Breast epithelium (tissue), 4 donors: ENCODE measurements around the gene CARD14. TPM values are rescaled to one million over a fixed set of nuclear protein-coding genes. Genes with fewer than 3 reads are reported as not detected.
"Not testable (repeated sequence)": the region's sequence is repeated elsewhere in the genome, so short reads cannot be mapped to it uniquely, and the experiment has no call there.

Source experiments
- DNase-seq, 2 donors: peaks; one replicate each; pipeline ENCODE4 v3.0.0-alpha.2; 2019; ENCODE audit warnings: low spot score in 2 of 2
- H3K27ac ChIP-seq, 2 donors: fragments of 200-600 bp; sonication (generic) in 1 of 2; one replicate each; pipeline ENCODE4 v1.5.1; 2016 to 2019; ENCODE audit warnings: mild to moderate bottlenecking in 1 of 2
- H3K27me3 ChIP-seq, 2 donors: fragments of 200-600 bp; sonication (generic) in 1 of 2; one replicate each; pipeline versions ENCODE4 v1.5.1 to v1.6.0; 2017 to 2019; ENCODE audit warnings: control low read depth in 1 of 2, mild to moderate bottlenecking in 1 of 2
- H3K36me3 ChIP-seq: fragments of 200-600 bp; one replicate; pipeline ENCODE4 v1.5.1; 2019
- H3K4me1 ChIP-seq, 2 donors: fragments of 200-600 bp; sonication (generic); one replicate each; pipeline ENCODE4 v1.5.1; 2016 to 2019; ENCODE audit warnings: control low read depth in 1 of 2
- H3K4me3 ChIP-seq, 3 donors: fragments of 200-600 bp; sonication (generic); 1 replicate in 2 of 3; 2 replicates in 1 of 3; pipeline ENCODE4 v1.5.1; 2016 to 2019; ENCODE audit warnings: mild to moderate bottlenecking in 3 of 3, moderate library complexity in 2 of 3
- H3K9me3 ChIP-seq, 2 donors: fragments of 200-600 bp; sonication (generic) in 1 of 2; one replicate each; pipeline ENCODE4 v1.5.1; 2016 to 2019; ENCODE audit warnings: control low read depth in 1 of 2
- POLR2A ChIP-seq: fragments of 450-650 bp; IDR thresholded peaks from one replicate; pipeline ENCODE4 v1.6.1; 2016; ENCODE audit warnings: antibody characterized with exemption, mild to moderate bottlenecking, moderate library complexity
- POLR2AphosphoS5 ChIP-seq, 3 donors: sonication (generic); formaldehyde crosslinking; IDR thresholded peaks; one replicate each; pipeline ENCODE4 v1.6.1; 2017; ENCODE audit warnings: antibody characterized with exemption in 3 of 3
- intact Hi-C: fragments of 100-400 bp; cut with DNase I; formaldehyde crosslinking; loops from one replicate; pipeline ENCODE4 v1.15.1; 2023; ENCODE audit warnings: low total_unique reads
- total RNA-seq, 3 donors: library from RNA; depleted of rRNA; stranded (reverse); fragments of >200 nt; gene quantifications; one replicate each; pipeline ENCODE4 v1.1.0, GENCODE V29; 2016
- TF ChIP-seq, protein P1 (sequence below), 3 donors: fragments of 450-650 bp; IDR thresholded peaks; one replicate each; pipeline ENCODE4 v1.5.1; 2016 to 2017; ENCODE audit warnings: antibody characterized with exemption in 3 of 3, mild to moderate bottlenecking in 3 of 3, moderate library complexity in 3 of 3

Gene CARD14
- total RNA-seq, 3 donors from 2014 or later, result 0.32 to 13.8 (median 9.4) TPM

DNA sequence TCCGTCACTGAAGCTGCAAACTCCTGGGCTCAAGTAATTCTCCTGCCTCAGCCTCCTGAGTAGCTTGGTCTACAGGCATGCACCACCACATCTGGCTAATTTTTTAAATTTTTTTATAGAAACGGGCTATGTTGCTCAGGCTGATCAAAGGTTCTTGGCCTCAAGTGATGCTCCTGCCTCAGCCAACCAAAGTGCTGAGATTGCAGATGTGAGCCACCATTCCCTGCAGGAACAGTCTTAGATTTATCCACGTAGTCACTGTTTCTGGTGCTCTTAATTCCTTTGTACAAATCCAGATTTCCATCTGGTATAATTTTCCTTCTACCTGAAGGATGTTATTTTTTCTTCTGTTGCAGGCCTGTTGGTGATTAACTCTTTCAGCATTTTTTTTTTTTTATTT lies 63.4 kb downstream of the CARD14 start:
- Histone ChIP-seq H3K27ac (no peak overlapping the region), H3K4me1 (no peaks in the 10 kb centered on the region), H3K9me3 (peaks cover 11 to 24% of the 10 kb centered on the region in 2 donors), H3K36me3 (no peaks in the 10 kb centered on the region), H3K4me3 (no peak overlapping the region), H3K27me3 (no peaks in the 10 kb centered on the region)
- no peak for DNase-seq
- intact Hi-C loops, result no loop called here
- TF ChIP-seq, protein P1, sequence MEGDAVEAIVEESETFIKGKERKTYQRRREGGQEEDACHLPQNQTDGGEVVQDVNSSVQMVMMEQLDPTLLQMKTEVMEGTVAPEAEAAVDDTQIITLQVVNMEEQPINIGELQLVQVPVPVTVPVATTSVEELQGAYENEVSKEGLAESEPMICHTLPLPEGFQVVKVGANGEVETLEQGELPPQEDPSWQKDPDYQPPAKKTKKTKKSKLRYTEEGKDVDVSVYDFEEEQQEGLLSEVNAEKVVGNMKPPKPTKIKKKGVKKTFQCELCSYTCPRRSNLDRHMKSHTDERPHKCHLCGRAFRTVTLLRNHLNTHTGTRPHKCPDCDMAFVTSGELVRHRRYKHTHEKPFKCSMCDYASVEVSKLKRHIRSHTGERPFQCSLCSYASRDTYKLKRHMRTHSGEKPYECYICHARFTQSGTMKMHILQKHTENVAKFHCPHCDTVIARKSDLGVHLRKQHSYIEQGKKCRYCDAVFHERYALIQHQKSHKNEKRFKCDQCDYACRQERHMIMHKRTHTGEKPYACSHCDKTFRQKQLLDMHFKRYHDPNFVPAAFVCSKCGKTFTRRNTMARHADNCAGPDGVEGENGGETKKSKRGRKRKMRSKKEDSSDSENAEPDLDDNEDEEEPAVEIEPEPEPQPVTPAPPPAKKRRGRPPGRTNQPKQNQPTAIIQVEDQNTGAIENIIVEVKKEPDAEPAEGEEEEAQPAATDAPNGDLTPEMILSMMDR (IDR thresholded peaks at IDR 0.05), result no peak
- TF ChIP-seq POLR2A (no peak), POLR2AphosphoS5 (IDR thresholded peaks at IDR 0.05) (no peak)

DNA sequence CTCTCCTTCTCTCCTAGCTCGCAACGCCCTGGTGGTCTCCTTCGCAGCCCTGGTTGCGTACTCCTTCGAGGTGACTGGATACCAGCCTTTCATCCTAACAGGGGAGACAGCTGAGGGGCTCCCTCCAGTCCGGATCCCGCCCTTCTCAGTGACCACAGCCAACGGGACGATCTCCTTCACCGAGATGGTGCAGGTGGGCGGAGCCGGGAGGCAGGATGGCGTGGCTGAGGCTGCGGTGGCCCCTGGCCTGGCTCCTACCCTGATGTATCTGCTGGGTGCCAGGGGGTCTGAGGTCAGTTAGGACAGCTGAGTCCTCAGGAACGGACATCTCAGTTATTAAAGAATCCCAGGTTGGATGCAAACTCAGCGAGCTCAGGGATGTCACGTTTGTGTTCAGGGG lies 67.1 kb downstream of the CARD14 start:
- no peak overlapping the region for H3K4me3 ChIP-seq
- no peaks in the 10 kb centered on the region for H3K36me3 ChIP-seq
- no peaks in the 10 kb centered on the region for H3K4me1 ChIP-seq
- H3K27ac ChIP-seq, result no peak overlapping the region
- H3K9me3 ChIP-seq, result peaks cover 11 to 18% of the 10 kb centered on the region in 2 donors
- TF ChIP-seq, protein P1 (IDR thresholded peaks at IDR 0.05), result no peak
- TF ChIP-seq POLR2A, result no peak
- no peak for TF ChIP-seq POLR2AphosphoS5 (IDR thresholded peaks at IDR 0.05)
- no peak for DNase-seq
- intact Hi-C loops, result no loop called here
- no peaks in the 10 kb centered on the region for H3K27me3 ChIP-seq

DNA sequence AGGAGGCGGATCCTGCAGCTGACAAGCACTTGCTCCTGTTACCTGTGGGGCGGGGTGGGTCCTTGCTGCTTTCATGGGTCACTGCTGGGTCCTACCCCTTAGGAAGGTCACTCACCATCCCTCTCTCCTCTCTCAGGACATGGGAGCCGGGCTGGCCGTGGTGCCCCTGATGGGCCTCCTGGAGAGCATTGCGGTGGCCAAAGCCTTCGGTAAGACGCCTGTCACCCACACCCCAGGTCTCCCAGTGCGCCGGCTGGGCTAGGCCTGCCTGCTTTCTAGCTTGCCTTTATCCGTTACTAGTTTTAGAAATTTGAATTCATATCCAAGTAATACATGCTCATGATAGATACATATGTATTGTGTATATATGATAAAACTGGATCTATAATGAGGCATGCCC lies 67.6 kb downstream of the CARD14 start:
- H3K36me3 ChIP-seq, result peaks cover 2% of the 10 kb centered on the region
- intact Hi-C loops, result no loop called here
- no peak for DNase-seq
- H3K27ac ChIP-seq, result no peak overlapping the region
- H3K4me1 ChIP-seq, result no peaks in the 10 kb centered on the region
- H3K4me3 ChIP-seq, result no peak overlapping the region
- TF ChIP-seq, protein P1 (IDR thresholded peaks at IDR 0.05), result no peak
- no peak for TF ChIP-seq POLR2A
- no peak for TF ChIP-seq POLR2AphosphoS5 (IDR thresholded peaks at IDR 0.05)
- no peaks in the 10 kb centered on the region for H3K27me3 ChIP-seq
- peaks cover 8 to 14% of the 10 kb centered on the region in 2 donors for H3K9me3 ChIP-seq

DNA sequence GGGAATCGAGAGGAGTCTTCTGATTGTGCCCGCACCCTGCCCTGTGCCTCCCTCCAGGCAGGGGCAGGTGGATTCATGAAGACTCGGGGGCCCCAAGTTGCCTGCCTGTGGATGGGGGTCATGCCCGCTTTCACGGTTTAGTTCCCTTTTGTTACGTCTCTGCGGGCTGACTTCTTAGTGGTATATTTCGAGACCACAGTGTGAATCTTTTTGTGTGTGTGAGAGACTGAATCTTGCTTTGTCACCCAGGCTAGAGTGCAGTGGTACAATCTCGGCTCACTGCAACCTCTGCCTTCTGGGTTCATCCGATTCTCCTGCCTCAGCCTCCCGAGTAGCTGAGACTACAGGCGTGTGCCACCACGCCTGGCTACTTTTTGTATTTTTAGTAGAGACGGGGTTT lies 72.7 kb downstream of the CARD14 start:
- peaks cover 14% of the 10 kb centered on the region for H3K36me3 ChIP-seq
- TF ChIP-seq POLR2AphosphoS5 (IDR thresholded peaks at IDR 0.05) (no peak), POLR2A (no peak)
- TF ChIP-seq, protein P1 (IDR thresholded peaks at IDR 0.05), result no peak

DNA sequence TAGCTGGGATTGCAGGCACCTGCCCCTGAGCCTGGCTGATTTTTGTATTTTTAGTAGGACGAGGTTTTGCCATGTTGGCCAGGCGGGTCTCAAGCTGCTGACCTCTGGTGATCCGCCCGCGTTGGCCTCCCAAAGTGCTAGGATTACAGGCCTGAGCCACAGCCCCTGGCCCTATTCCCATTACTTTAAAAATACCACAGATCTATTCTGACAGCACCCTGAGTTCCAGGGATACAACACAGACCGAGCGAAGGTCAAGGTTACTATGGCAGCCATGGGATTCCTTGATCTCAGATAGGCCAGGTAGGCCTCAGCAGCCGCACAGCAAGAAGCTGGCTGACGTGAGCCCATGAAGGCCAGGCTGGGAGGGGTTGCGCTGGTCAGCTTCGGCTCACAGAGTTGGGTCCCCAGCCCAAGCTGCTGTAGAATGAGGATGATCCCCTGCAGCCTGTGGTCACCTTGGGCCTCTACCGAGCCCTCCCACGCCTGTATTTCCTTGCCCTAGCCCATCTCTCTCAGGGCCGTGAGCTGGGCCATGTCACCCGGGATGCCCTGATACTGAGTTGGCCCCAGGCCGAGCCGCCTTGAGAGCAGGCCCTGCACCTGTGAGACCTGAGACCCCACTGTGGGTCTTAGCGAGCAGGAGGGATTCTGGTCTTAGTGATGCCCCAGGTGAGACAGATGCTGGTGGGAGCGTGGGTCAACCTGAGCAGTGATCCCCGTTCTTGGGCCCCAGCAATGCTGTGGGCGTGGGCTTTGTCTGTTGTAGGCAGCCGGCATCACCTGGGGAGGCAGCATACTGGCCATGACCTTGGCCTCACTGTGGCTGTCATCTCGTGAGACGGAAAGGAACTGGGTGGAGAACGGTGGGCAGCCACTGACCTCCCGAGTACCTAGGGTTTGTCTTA lies 74.0 kb downstream of the CARD14 start:
- Histone ChIP-seq H3K27me3 (no peaks in the 10 kb centered on the region), H3K4me3 (no peak overlapping the region), H3K36me3 (peaks cover 14% of the 10 kb centered on the region), H3K4me1 (no peaks in the 10 kb centered on the region), H3K9me3 (no peaks in the 10 kb centered on the region), H3K27ac (no peak overlapping the region)
- TF ChIP-seq POLR2AphosphoS5 (IDR thresholded peaks at IDR 0.05), result no peak
- TF ChIP-seq, protein P1 (IDR thresholded peaks at IDR 0.05), result no peak
- TF ChIP-seq POLR2A, result no peak
- DNase-seq, result no peak
- intact Hi-C loops, result no loop called here

More for the DNA sequence above, 72.7 kb downstream of the CARD14 start:
- intact Hi-C loops, result no loop called here
- H3K27me3 ChIP-seq, result no peaks in the 10 kb centered on the region
- no peak overlapping the region for H3K4me3 ChIP-seq
- no peak for DNase-seq
- no peaks in the 10 kb centered on the region for H3K4me1 ChIP-seq
- H3K9me3 ChIP-seq, result no peaks in the 10 kb centered on the region
- no peak overlapping the region for H3K27ac ChIP-seq

DNA sequence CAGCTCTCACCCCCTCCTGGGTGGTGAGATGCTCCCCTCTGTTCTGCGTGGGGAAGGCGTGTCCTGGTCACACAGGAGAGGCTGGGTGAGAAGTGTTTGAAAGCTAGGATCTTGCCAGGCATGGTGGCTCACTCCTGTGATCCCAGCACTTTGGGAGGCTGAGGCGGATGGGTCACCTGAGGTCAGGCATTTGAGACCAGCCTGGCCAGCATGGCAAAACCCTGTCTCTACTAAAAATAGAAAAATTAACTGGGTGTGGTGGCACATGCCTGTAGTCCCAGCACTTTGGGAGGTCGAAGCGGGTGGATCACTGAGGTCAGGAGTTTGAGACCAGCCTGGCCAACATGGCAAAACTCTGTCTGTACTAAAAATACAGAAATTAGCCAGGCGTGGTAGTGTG lies 74.6 kb downstream of the CARD14 start:
- H3K4me1 ChIP-seq, H3K27ac ChIP-seq, H3K9me3 ChIP-seq, H3K27me3 ChIP-seq, H3K4me3 ChIP-seq, intact Hi-C loops, DNase-seq: not testable (repeated sequence)
- peaks cover 14% of the 10 kb centered on the region for H3K36me3 ChIP-seq
